Left lung (tissue), 10 donors: ENCODE measurements around the gene ST6GALNAC3. TPM values are rescaled to one million over a fixed set of nuclear protein-coding genes. Genes with fewer than 3 reads are reported as not detected.

Experiments
- ATAC-seq: fragments of 200-7000 bp; cut with Tn5 transposase; one replicate; pipeline ENCODE4 v1.9.1; 2020; ENCODE audit warnings: moderate library complexity
- DNase-seq, 4 donors: peaks; one replicate each; pipeline ENCODE4 v3.0.0-alpha.2; 2013 to 2020
- H3K27ac ChIP-seq, 2 donors: fragments of 200-600 bp; sonication (generic) in 1 of 2; one replicate each; pipeline versions ENCODE4 v1.5.0 to v1.8.0; 2020 to 2021
- H3K27me3 ChIP-seq, 2 donors: fragments of 200-600 bp; sonication (generic) in 1 of 2; one replicate each; pipeline versions ENCODE4 v1.5.0 to v1.8.0; 2020 to 2021
- H3K36me3 ChIP-seq, 2 donors: fragments of 200-600 bp; sonication (generic) in 1 of 2; one replicate each; pipeline versions ENCODE4 v1.5.0 to v1.8.0; 2020 to 2021
- H3K4me1 ChIP-seq, 2 donors: fragments of 200-600 bp; one replicate each; pipeline ENCODE4 v1.8.0; 2021
- H3K4me3 ChIP-seq, 2 donors: fragments of 200-600 bp; sonication (generic) in 1 of 2; one replicate each; pipeline versions ENCODE4 v1.5.0 to v1.8.0; 2020 to 2021; ENCODE audit warnings: mild to moderate bottlenecking in 1 of 2
- H3K9me3 ChIP-seq, 2 donors: fragments of 200-600 bp; sonication (generic) in 1 of 2; one replicate each; pipeline versions ENCODE4 v1.5.0 to v1.8.0; 2020 to 2021
- CTCF ChIP-seq, 2 donors: fragments of 200-600 bp; sonication (generic) in 1 of 2; IDR thresholded peaks; one replicate each; pipeline versions ENCODE4 v1.5.0 to v1.8.0; 2021; ENCODE audit warnings: antibody characterized with exemption in 2 of 2
- intact Hi-C, 2 donors: fragments of 100-400 bp; cut with DNase I; formaldehyde crosslinking; loops; one replicate each; pipeline versions ENCODE4 v1.11.2 to v1.14.2; 2022
- polyA plus RNA-seq, 6 donors: library from polyadenylated mRNA; unstranded; fragments of 120-200 nt; gene quantifications; one replicate each; pipeline ENCODE4 v1.2.1, GENCODE V29; 2013; ENCODE audit not compliant: insufficient read length in 6 of 6
- total RNA-seq, 2 donors: library from RNA; stranded (reverse); fragmentation: NEBNext Ultra II Directional; extraction: Animal tissue kit (Norgen Biotek cat#: 25700); gene quantifications; one replicate each; pipeline ENCODE4 v1.2.1, GENCODE V29; 2021
- donor health status: DM: no; HTN: yes; CAD: no.
- donor health status: DM: no; HTN: no; CAD: no.

ST6GALNAC3 gene
- total and polyA plus RNA-seq, 8 donors = 3.4 to 37.7 (median 30.1) TPM

- no peaks in the 10 kb centered on the region for H3K4me1 ChIP-seq
- no peaks in the 10 kb centered on the region for H3K36me3 ChIP-seq
- H3K9me3 ChIP-seq = no peaks in the 10 kb centered on the region
- H3K27me3 ChIP-seq = no peaks in the 10 kb centered on the region
- no peak overlapping the region for H3K27ac ChIP-seq
- DNase-seq (no peak), ATAC-seq (no peak)
- intact Hi-C loops = no loop called here
- TF ChIP-seq CTCF (IDR thresholded peaks at IDR 0.05) = no peak
- H3K4me3 ChIP-seq = no peak overlapping the region
These were observed 606.1 kb downstream of the ST6GALNAC3 start for GRCh38 chr1:76680651-76681050.

DNA sequence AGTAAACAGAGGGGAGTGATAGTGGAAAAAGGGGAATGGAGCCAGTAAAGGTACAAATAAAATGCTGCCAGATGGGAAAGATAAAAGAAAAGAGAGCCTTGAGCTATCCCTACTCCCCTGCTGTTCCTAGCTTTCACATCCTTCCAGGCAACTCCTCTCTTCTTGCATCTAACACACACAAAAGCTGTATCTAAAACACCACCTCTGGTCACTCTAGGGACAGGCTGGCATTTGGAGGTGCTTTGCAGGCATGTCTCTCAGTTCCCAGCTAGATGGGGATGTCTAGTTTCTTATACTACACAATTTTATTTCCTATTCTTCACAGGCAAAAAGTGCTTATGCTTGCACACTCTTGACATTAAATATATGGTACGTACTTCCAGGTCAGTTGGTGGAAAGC is 607.6 kb downstream of the ST6GALNAC3 start:
- DNase-seq = no peak
- no peak overlapping the region for H3K4me3 ChIP-seq
- no peaks in the 10 kb centered on the region for H3K36me3 ChIP-seq
- H3K27me3 ChIP-seq = no peaks in the 10 kb centered on the region
- no peak for TF ChIP-seq CTCF (IDR thresholded peaks at IDR 0.05)
- no peaks in the 10 kb centered on the region for H3K9me3 ChIP-seq
- H3K27ac ChIP-seq = no peak overlapping the region
- no peak for ATAC-seq
- intact Hi-C loops = no loop called here
- no peaks in the 10 kb centered on the region for H3K4me1 ChIP-seq

Other genes with a start within 250 kb of the ST6GALNAC3 start
- not detected for gene ASB17, start 142.3 kb upstream of the ST6GALNAC3 start, total RNA-seq
- not detected for gene ASB17, start 142.3 kb upstream of the ST6GALNAC3 start, polyA plus RNA-seq